ENCODE data around the gene JAML. TPM values are rescaled to one million over a fixed set of nuclear protein-coding genes. Genes with fewer than 3 reads are reported as not detected.

JAML gene
- total and polyA plus RNA-seq, 2 experiments from 2014 or later, result 0.56 to 1.0 TPM

GRCh38 chr11:118232659-118233058 lies 7.8 kb upstream of the JAML start (continued):
- TF ChIP-seq REST (IDR thresholded peaks at IDR 0.05; ENCODE audit: unreplicated experiment), result no peak
- TF ChIP-seq EZH2 (IDR thresholded peaks at IDR 0.05; ENCODE audit: low read depth, unreplicated experiment), result no peak
- TF ChIP-seq STAT1 (IDR thresholded peaks at IDR 0.05; ENCODE audit: unreplicated experiment), result no peak

GRCh38 chr11:118231461-118231860 lies 6.7 kb upstream of the JAML start:
- Histone ChIP-seq H2AFZ (no peak overlapping the region), H3K9me2 (ENCODE audit: insufficient read depth) (no peaks in the 10 kb centered on the region), H3K4me3 (no peak overlapping the region), H3K36me3 (ENCODE audit: insufficient read depth) (no peaks in the 10 kb centered on the region), H3K27ac (ENCODE audit: low read depth) (no peak overlapping the region), H4K20me1 (replicated peaks; ENCODE audit: insufficient read depth) (no peaks in the 10 kb centered on the region), H3K27me3 (ENCODE audit: insufficient read depth) (no peaks in the 10 kb centered on the region), H3F3A (replicated peaks; ENCODE audit: low read depth) (no peaks in the 10 kb centered on the region), H3K4me1 (ENCODE audit: insufficient read depth) (no peaks in the 10 kb centered on the region), H3K4me2 (no peak overlapping the region), H3K79me2 (replicated peaks; ENCODE audit: insufficient read depth) (no peaks in the 10 kb centered on the region)
- no peak overlapping the region for H3K27ac Mint-ChIP-seq
- H3K36me3 Mint-ChIP-seq (ENCODE audit: low read depth), result no peaks in the 10 kb centered on the region
- no peak for TF ChIP-seq ZNF331 (CRISPR knock-in tag; IDR thresholded peaks at IDR 0.05; ENCODE audit: low read depth)
- H3K27me3 Mint-ChIP-seq (ENCODE audit: insufficient read depth, low read depth, poor library complexity), result no peaks in the 10 kb centered on the region
- no peaks in the 10 kb centered on the region for H3K9me3 Mint-ChIP-seq
- no peaks in the 10 kb centered on the region for H3K4me1 Mint-ChIP-seq
- ATAC-seq, result no peak
- DNase-seq (ENCODE audit: low spot score), result no peak
- no peak overlapping the region for H3K4me3 Mint-ChIP-seq

GRCh38 chr11:118230088-118230487 lies 5.3 kb upstream of the JAML start:
- no peak overlapping the region for H3K27ac Mint-ChIP-seq
- DNase-seq (ENCODE audit: low spot score), result no peak
- no peaks in the 10 kb centered on the region for H4K20me1 ChIP-seq (replicated peaks; ENCODE audit: insufficient read depth)
- H3F3A ChIP-seq (replicated peaks; ENCODE audit: low read depth), result no peaks in the 10 kb centered on the region
- H3K79me2 ChIP-seq (replicated peaks; ENCODE audit: insufficient read depth), result no peaks in the 10 kb centered on the region
- H3K9me2 ChIP-seq (ENCODE audit: insufficient read depth), result no peaks in the 10 kb centered on the region
- H3K4me2 ChIP-seq, result no peak overlapping the region
- no peaks in the 10 kb centered on the region for H3K4me1 ChIP-seq (ENCODE audit: insufficient read depth)
- no peaks in the 10 kb centered on the region for H3K36me3 ChIP-seq (ENCODE audit: insufficient read depth)
- H3K27ac ChIP-seq (ENCODE audit: low read depth), result no peak overlapping the region
- H3K9me3 Mint-ChIP-seq, result no peaks in the 10 kb centered on the region
- H3K27me3 ChIP-seq (ENCODE audit: insufficient read depth), result no peaks in the 10 kb centered on the region
- H3K4me3 Mint-ChIP-seq, result no peak overlapping the region
- ATAC-seq, result no peak
- no peaks in the 10 kb centered on the region for H3K4me1 Mint-ChIP-seq
- H3K4me3 ChIP-seq, result no peak overlapping the region
- H2AFZ ChIP-seq, result no peak overlapping the region
- H3K36me3 Mint-ChIP-seq (ENCODE audit: low read depth), result no peaks in the 10 kb centered on the region
- H3K27me3 Mint-ChIP-seq (ENCODE audit: insufficient read depth, low read depth, poor library complexity), result no peaks in the 10 kb centered on the region
- no peak for TF ChIP-seq JUNB (IDR thresholded peaks at IDR 0.05; ENCODE audit: unreplicated experiment)
- TF ChIP-seq ZNF462 (CRISPR knock-in tag; IDR thresholded peaks at IDR 0.05), result no peak
- TF ChIP-seq EZH2phosphoT487 (IDR thresholded peaks at IDR 0.05; ENCODE audit: unreplicated experiment), result no peak
- TF ChIP-seq ZNF331 (CRISPR knock-in tag; IDR thresholded peaks at IDR 0.05; ENCODE audit: low read depth), result no peak
- no peak for TF ChIP-seq CREB1 (CRISPR knock-in tag; IDR thresholded peaks at IDR 0.05; ENCODE audit: low read depth)
- no peak for TF ChIP-seq ZNF114 (CRISPR knock-in tag; IDR thresholded peaks at IDR 0.05)
